Gastrocnemius medialis (tissue), 4 donors: ENCODE measurements around the gene PCCA. TPM values are rescaled to one million over a fixed set of nuclear protein-coding genes. Genes with fewer than 3 reads are reported as not detected.

Source experiments
- ATAC-seq, 2 donors: fragments of 150-250 bp; one replicate each; pipeline ENCODE4 v1.9.1; 2016
- DNase-seq, 2 donors: peaks; one replicate each; pipeline ENCODE4 v3.0.0-alpha.2; 2019
- H3K27ac ChIP-seq, 4 donors: fragments of 200-600 bp; sonication (generic); 1 replicate in 1 of 4; 2 replicates in 3 of 4; pipeline ENCODE4 v1.5.1; 2016 to 2018; ENCODE audit warnings: mild to moderate bottlenecking in 2 of 4, moderate library complexity in 1 of 4
- H3K27me3 ChIP-seq, 3 donors: fragments of 200-600 bp; sonication (generic) in 2 of 3; 1 replicate in 1 of 3; 2 replicates in 2 of 3; pipeline versions ENCODE4 v1.5.1 to v1.6.0; 2016 to 2019; ENCODE audit warnings: mild to moderate bottlenecking in 1 of 3, moderate library complexity in 1 of 3
- H3K36me3 ChIP-seq, 2 donors: fragments of 200-600 bp; sonication (generic) in 1 of 2; one replicate each; pipeline ENCODE4 v1.5.1; 2017 to 2018
- H3K4me1 ChIP-seq, 2 donors: fragments of 200-600 bp; sonication (generic) in 1 of 2; one replicate each; pipeline ENCODE4 v1.5.1; 2016 to 2017; ENCODE audit warnings: mild to moderate bottlenecking in 2 of 2
- H3K4me3 ChIP-seq, 4 donors: fragments of 200-600 bp; sonication (generic) in 3 of 4; 1 replicate in 1 of 4; 2 replicates in 3 of 4; pipeline ENCODE4 v1.5.1; 2016 to 2019; ENCODE audit warnings: mild to moderate bottlenecking in 2 of 4
- H3K9me3 ChIP-seq, 3 donors: fragments of 200-600 bp; sonication (generic) in 2 of 3; 1 replicate in 1 of 3; 2 replicates in 2 of 3; pipeline ENCODE4 v1.5.1; 2016 to 2019
- CTCF ChIP-seq, 5 experiments: fragments of 450-650 bp in 3 of 5; fragments of 200-600 bp in 2 of 5; sonication (generic) in 2 of 5; IDR thresholded peaks in 4 of 5; conservative IDR thresholded peaks in 1 of 5; 1 replicate in 4 of 5; 2 replicates in 1 of 5; pipeline ENCODE4 v1.5.1; 2016 to 2019; ENCODE audit warnings: antibody characterized with exemption in 5 of 5, mild to moderate bottlenecking in 3 of 5, moderate library complexity in 3 of 5
- POLR2A ChIP-seq, 2 donors: fragments of 450-650 bp; IDR thresholded peaks; one replicate each; pipeline ENCODE4 v1.6.1; 2017; ENCODE audit warnings: antibody characterized with exemption in 2 of 2, mild to moderate bottlenecking in 2 of 2, moderate library complexity in 2 of 2
- in situ Hi-C, 4 donors: fragments of 200-750 bp; cut with MboI; loops; one replicate each; pipeline versions ENCODE4 v1.15.0 to v1.8.0; 2017; ENCODE audit warnings: low sequenced_read_pairs in 4 of 4
- intact Hi-C: fragments of 100-400 bp; cut with DNase I; formaldehyde crosslinking; loops from one replicate; pipeline ENCODE4 v1.15.1; 2023; ENCODE audit warnings: low total_unique reads
- total RNA-seq, 4 donors: library from RNA; depleted of rRNA; stranded (reverse); fragments of >200 nt; gene quantifications; one replicate each; pipeline versions ENCODE4 v1.1.0 to v1.2.3, GENCODE V29; 2016

PCCA gene
- total RNA-seq, 4 donors from 2014 or later: 7.5 to 19.5 (median 10.8) TPM

- no peak for TF ChIP-seq CTCF (IDR thresholded peaks at IDR 0.05 in 4 of 5, conservative IDR thresholded peaks at IDR 0.05 in 1 of 5)
- TF ChIP-seq POLR2A (IDR thresholded peaks at IDR 0.05): no peak
- no peak for ATAC-seq
- intact Hi-C loops: no loop called here
These were observed 369.8 kb downstream of the PCCA start for GRCh38 chr13:100458673-100459072.

GRCh38 chr13:100459747-100460146 lies 370.9 kb downstream of the PCCA start:
- no peak overlapping the region for H3K4me3 ChIP-seq
- intact Hi-C loops (no loop called here), in situ Hi-C loops (no loop called here)
- peaks cover 0 to 4% of the 10 kb centered on the region in 2 donors for H3K4me1 ChIP-seq
- no peak for ATAC-seq
- TF ChIP-seq POLR2A (IDR thresholded peaks at IDR 0.05) (no peak), CTCF (IDR thresholded peaks at IDR 0.05 in 4 of 5, conservative IDR thresholded peaks at IDR 0.05 in 1 of 5) (no peak)
- H3K9me3 ChIP-seq: no peaks in the 10 kb centered on the region
- no peak overlapping the region for H3K27ac ChIP-seq
- DNase-seq: no peak
- no peaks in the 10 kb centered on the region for H3K27me3 ChIP-seq
- no peaks in the 10 kb centered on the region for H3K36me3 ChIP-seq

More at GRCh38 chr13:100458673-100459072, 369.8 kb downstream of the PCCA start:
- Histone ChIP-seq H3K27ac (no peak overlapping the region), H3K4me1 (peaks cover 0 to 4% of the 10 kb centered on the region in 2 donors), H3K36me3 (no peaks in the 10 kb centered on the region), H3K9me3 (no peaks in the 10 kb centered on the region), H3K27me3 (no peaks in the 10 kb centered on the region), H3K4me3 (no peak overlapping the region)
- in situ Hi-C loops: no loop called here
- DNase-seq: no peak

- intact Hi-C loops: no loop called here
These were observed 371.4 kb downstream of the PCCA start for GRCh38 chr13:100460266-100460665.

GRCh38 chr13:100460791-100461190 lies 371.9 kb downstream of the PCCA start:
- Histone ChIP-seq H3K9me3 (no peaks in the 10 kb centered on the region), H3K27ac (no peak overlapping the region), H3K27me3 (no peaks in the 10 kb centered on the region), H3K4me3 (no peak overlapping the region), H3K4me1 (peaks cover 0 to 4% of the 10 kb centered on the region in 2 donors), H3K36me3 (no peaks in the 10 kb centered on the region)
- DNase-seq: no peak
- in situ Hi-C loops (no loop called here), intact Hi-C loops (no loop called here)
- no peak for ATAC-seq
- no peak for TF ChIP-seq CTCF (IDR thresholded peaks at IDR 0.05 in 4 of 5, conservative IDR thresholded peaks at IDR 0.05 in 1 of 5)

More at GRCh38 chr13:100460266-100460665, 371.4 kb downstream of the PCCA start:
- in situ Hi-C loops: no loop called here
- no peaks in the 10 kb centered on the region for H3K9me3 ChIP-seq
- H3K4me3 ChIP-seq: no peak overlapping the region
- H3K4me1 ChIP-seq: peaks cover 0 to 4% of the 10 kb centered on the region in 2 donors
- no peaks in the 10 kb centered on the region for H3K27me3 ChIP-seq
- no peak for ATAC-seq
- no peak overlapping the region for H3K27ac ChIP-seq
- no peaks in the 10 kb centered on the region for H3K36me3 ChIP-seq
- DNase-seq: no peak
- TF ChIP-seq CTCF (IDR thresholded peaks at IDR 0.05 in 4 of 5, conservative IDR thresholded peaks at IDR 0.05 in 1 of 5) (no peak), POLR2A (IDR thresholded peaks at IDR 0.05) (no peak)
